Keratinocyte (primary cell): ENCODE measurements around the gene HOMER3. TPM values are rescaled to one million over a fixed set of nuclear protein-coding genes. Genes with fewer than 3 reads are reported as not detected.

Experiments
- DNase-seq: peaks from one replicate; pipeline ENCODE4 v3.0.0-alpha.2; 2011; ENCODE audit warnings: low read depth, missing footprints, low spot score
- FAIRE-seq: peaks from 2 replicates; lab custom pipeline; 2011; peaks lifted over from hg19 to GRCh38; lab: Jason Lieb, UNC
- H2AFZ ChIP-seq: 2 replicates; pipeline ENCODE4 v1.6.0; 2012; ENCODE audit warnings: low read length, control low read depth, inconsistent platforms; ENCODE audit not compliant: control insufficient read depth
- H3K27ac ChIP-seq: 2 replicates; pipeline ENCODE4 v1.5.1; 2011; ENCODE audit warnings: low read length; ENCODE audit not compliant: control insufficient read depth, insufficient read depth
- H3K27me3 ChIP-seq: 3 replicates; pipeline ENCODE4 v1.6.0; 2011; ENCODE audit warnings: low read length; ENCODE audit not compliant: control insufficient read depth, insufficient read depth; ENCODE audit errors: extremely low read depth
- H3K36me3 ChIP-seq, 2 experiments: 2 replicates in 1 of 2; 3 replicates in 1 of 2; pipeline ENCODE4 v1.5.1; 2011; ENCODE audit warnings: low read length in 2 of 2, mild to moderate bottlenecking in 1 of 2; ENCODE audit not compliant: control insufficient read depth in 2 of 2, insufficient read depth in 2 of 2; ENCODE audit errors: extremely low read depth in 1 of 2
- H3K4me1 ChIP-seq: 3 replicates; pipeline ENCODE4 v1.5.1; 2011; ENCODE audit warnings: low read length; ENCODE audit not compliant: control insufficient read depth, insufficient read depth; ENCODE audit errors: extremely low read depth
- H3K4me2 ChIP-seq: 3 replicates; pipeline ENCODE4 v1.6.0; 2011; ENCODE audit warnings: low read depth, low read length; ENCODE audit not compliant: control insufficient read depth, insufficient read depth; ENCODE audit errors: extremely low read depth
- H3K4me3 ChIP-seq, 3 experiments: fragments of 200-600 bp in 1 of 3; sonication (generic) in 1 of 3; 2 replicates in 2 of 3; 3 replicates in 1 of 3; pipeline ENCODE4 v1.5.1; 2011 to 2016; ENCODE audit warnings: low read length in 3 of 3, mild to moderate bottlenecking in 3 of 3, control low read depth in 2 of 3, inconsistent platforms in 1 of 3, low read depth in 1 of 3, mixed read lengths in 1 of 3, mixed run types in 1 of 3, moderate library complexity in 1 of 3; ENCODE audit not compliant: control insufficient read depth in 2 of 3, insufficient read depth in 2 of 3; ENCODE audit errors: extremely low read depth in 1 of 3
- H3K79me2 ChIP-seq: 2 replicates; pipeline ENCODE4 v1.6.0; 2012; ENCODE audit warnings: low read length; ENCODE audit not compliant: control insufficient read depth, insufficient read depth
- H3K9ac ChIP-seq: 3 replicates; pipeline ENCODE4 v1.6.0; 2011; ENCODE audit warnings: low read length; ENCODE audit not compliant: control insufficient read depth, insufficient read depth; ENCODE audit errors: extremely low read depth
- H3K9me1 ChIP-seq: 3 replicates; pipeline ENCODE4 v1.6.0; 2011; ENCODE audit warnings: low read length; ENCODE audit not compliant: control insufficient read depth, insufficient read depth; ENCODE audit errors: extremely low read depth
- H3K9me3 ChIP-seq: 2 replicates; pipeline ENCODE4 v1.5.1; 2012; ENCODE audit warnings: low read depth, low read length; ENCODE audit not compliant: control insufficient read depth
- H4K20me1 ChIP-seq: 3 replicates; pipeline ENCODE4 v1.6.0; 2011; ENCODE audit warnings: low read length; ENCODE audit not compliant: control insufficient read depth, insufficient read depth; ENCODE audit errors: extremely low read depth
- EZH2 ChIP-seq: IDR thresholded peaks from one replicate; pipeline ENCODE4 v1.6.1; 2012; ENCODE audit warnings: inconsistent platforms, mild to moderate bottlenecking, low read length, moderate library complexity
- dilution Hi-C: fragments of 300-500 bp; cut with MboI; formaldehyde crosslinking; loops from one replicate; pipeline ENCODE4 v1.7.0; 2020; ENCODE audit warnings: low sequenced_read_pairs; ENCODE audit not compliant: extremely low pct_ligation_motif_present
- polyA plus RNA-seq, 5 experiments: library from polyadenylated mRNA; depleted of rRNA in 3 of 5; stranded (reverse) in 3 of 5; stranded (forward) in 1 of 5; unstranded in 1 of 5; fragments of >200 nt; gene quantifications; 1 replicate in 1 of 5; 2 replicates in 3 of 5; 3 replicates in 1 of 5; pipeline versions ENCODE4 v1.2.1 to v1.2.3, GENCODE V29; 2011 to 2012; ENCODE audit warnings: missing spikeins in 2 of 5, low read depth in 1 of 5, low replicate concordance in 1 of 5
- TF ChIP-seq, protein P1 (sequence below), 3 experiments: IDR thresholded peaks in 1 of 3; conservative IDR thresholded peaks in 1 of 3; optimal IDR thresholded peaks in 1 of 3; 2 replicates in 2 of 3; 3 replicates in 1 of 3; pipeline versions ENCODE3 to v1.5.1; 2011; ENCODE audit warnings: low read length in 3 of 3, mild to moderate bottlenecking in 3 of 3, moderate library complexity in 2 of 3, control low read depth in 1 of 3, inconsistent platforms in 1 of 3; ENCODE audit not compliant: insufficient read depth in 2 of 3; ENCODE audit errors: extremely low read depth in 1 of 3

The HOMER3 gene
- polyA plus RNA-seq, 1 donor (not counting 4 experiments of a cell fraction or from before 2014, with no cell fraction given) = 119 TPM

DNA sequence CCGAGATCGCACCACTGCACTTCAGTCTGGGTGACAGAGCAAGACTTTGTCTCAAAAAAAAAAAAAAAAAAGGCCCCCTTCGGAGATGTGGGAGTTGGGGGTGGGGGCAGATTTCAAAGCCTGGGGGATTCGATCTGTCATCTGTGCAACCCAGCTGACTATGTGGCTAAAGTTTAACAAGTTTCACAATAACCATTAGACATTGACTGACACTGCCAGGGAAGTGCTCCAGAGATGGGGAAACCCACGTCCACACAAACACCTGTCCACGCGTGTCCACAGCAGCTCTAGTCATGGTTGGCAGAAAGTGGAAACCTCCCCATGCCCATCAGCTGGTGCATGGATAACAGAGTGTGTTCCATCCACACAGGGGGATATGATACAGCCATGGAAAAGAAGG is 37.6 kb upstream of the HOMER3 start:
- dilution Hi-C loops = no loop called here
- Histone ChIP-seq H3K4me2 (no peak overlapping the region), H3K4me1 (no peaks in the 10 kb centered on the region), H3K36me3 (no peaks in the 10 kb centered on the region), H3K27ac (no peak overlapping the region), H3K9me1 (no peaks in the 10 kb centered on the region), H4K20me1 (no peaks in the 10 kb centered on the region), H3K79me2 (no peaks in the 10 kb centered on the region), H2AFZ (no peak overlapping the region), H3K9ac (no peak overlapping the region), H3K4me3 (no peak overlapping the region), H3K9me3 (no peaks in the 10 kb centered on the region), H3K27me3 (no peaks in the 10 kb centered on the region)
- TF ChIP-seq, protein P1, sequence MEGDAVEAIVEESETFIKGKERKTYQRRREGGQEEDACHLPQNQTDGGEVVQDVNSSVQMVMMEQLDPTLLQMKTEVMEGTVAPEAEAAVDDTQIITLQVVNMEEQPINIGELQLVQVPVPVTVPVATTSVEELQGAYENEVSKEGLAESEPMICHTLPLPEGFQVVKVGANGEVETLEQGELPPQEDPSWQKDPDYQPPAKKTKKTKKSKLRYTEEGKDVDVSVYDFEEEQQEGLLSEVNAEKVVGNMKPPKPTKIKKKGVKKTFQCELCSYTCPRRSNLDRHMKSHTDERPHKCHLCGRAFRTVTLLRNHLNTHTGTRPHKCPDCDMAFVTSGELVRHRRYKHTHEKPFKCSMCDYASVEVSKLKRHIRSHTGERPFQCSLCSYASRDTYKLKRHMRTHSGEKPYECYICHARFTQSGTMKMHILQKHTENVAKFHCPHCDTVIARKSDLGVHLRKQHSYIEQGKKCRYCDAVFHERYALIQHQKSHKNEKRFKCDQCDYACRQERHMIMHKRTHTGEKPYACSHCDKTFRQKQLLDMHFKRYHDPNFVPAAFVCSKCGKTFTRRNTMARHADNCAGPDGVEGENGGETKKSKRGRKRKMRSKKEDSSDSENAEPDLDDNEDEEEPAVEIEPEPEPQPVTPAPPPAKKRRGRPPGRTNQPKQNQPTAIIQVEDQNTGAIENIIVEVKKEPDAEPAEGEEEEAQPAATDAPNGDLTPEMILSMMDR (optimal IDR thresholded peaks at IDR 0.05 in 1 of 3, IDR thresholded peaks at IDR 0.05 in 1 of 3, conservative IDR thresholded peaks at IDR 0.05 in 1 of 3; ENCODE audit: extremely low read depth in 1 of 3, insufficient read depth in 2 of 3, low read length in 3 of 3) = no peak
- no peak for TF ChIP-seq EZH2
- FAIRE-seq (no peak), DNase-seq (no peak)

DNA sequence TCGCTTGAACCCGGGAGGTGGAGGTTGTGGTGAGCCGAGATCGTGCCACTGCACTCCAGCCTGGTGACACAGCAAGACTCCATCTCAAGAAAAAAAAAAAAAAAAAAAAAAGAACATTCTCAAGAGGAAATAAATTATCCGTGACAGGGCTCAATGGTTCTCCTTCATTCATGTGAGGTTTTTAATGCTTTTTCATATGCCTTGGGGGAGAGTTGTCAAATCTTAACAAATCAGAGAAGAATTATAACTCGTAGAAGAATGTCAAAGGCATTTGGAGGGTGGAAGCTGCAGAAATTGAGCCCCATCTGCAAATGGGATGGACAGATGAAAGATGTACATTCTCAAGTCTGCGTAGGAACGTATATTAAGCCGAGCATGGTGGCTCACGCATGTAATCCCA is 34.9 kb upstream of the HOMER3 start:
- no peaks in the 10 kb centered on the region for H3K79me2 ChIP-seq
- TF ChIP-seq, protein P1 (optimal IDR thresholded peaks at IDR 0.05 in 1 of 3, IDR thresholded peaks at IDR 0.05 in 1 of 3, conservative IDR thresholded peaks at IDR 0.05 in 1 of 3; ENCODE audit: extremely low read depth in 1 of 3, insufficient read depth in 2 of 3, low read length in 3 of 3) = no peak
- TF ChIP-seq EZH2 = no peak
- no peak overlapping the region for H3K4me2 ChIP-seq
- DNase-seq (no peak), FAIRE-seq (no peak)
- H3K4me1 ChIP-seq = no peaks in the 10 kb centered on the region
- H3K27ac ChIP-seq = no peak overlapping the region
- H3K9ac ChIP-seq = no peak overlapping the region
- no peak overlapping the region for H2AFZ ChIP-seq
- no peaks in the 10 kb centered on the region for H3K9me3 ChIP-seq
- no peak overlapping the region for H3K4me3 ChIP-seq
- H3K9me1 ChIP-seq = no peaks in the 10 kb centered on the region
- H4K20me1 ChIP-seq = no peaks in the 10 kb centered on the region
- H3K27me3 ChIP-seq = no peaks in the 10 kb centered on the region
- dilution Hi-C loops = no loop called here
- H3K36me3 ChIP-seq = no peaks in the 10 kb centered on the region
